ENCODE measurements around the gene CD2BP2. TPM values are rescaled to one million over a fixed set of nuclear protein-coding genes. Genes with fewer than 3 reads are reported as not detected.

The CD2BP2 gene
- total RNA-seq, 4 donors from 2014 or later, result 31.8 to 42.7 (median 36.1) TPM

- H3K27me3 ChIP-seq, result no peaks in the 10 kb centered on the region
- peaks cover 0 to 16% (median 0%) of the 10 kb centered on the region in 3 donors for H3K36me3 ChIP-seq
- WGBS, 2 donors, result 4 to 6% methylated on average over 29 to 31 of the region's 31 CpGs
- no peaks in the 10 kb centered on the region for H3K9me3 ChIP-seq
- TF ChIP-seq, protein P1, sequence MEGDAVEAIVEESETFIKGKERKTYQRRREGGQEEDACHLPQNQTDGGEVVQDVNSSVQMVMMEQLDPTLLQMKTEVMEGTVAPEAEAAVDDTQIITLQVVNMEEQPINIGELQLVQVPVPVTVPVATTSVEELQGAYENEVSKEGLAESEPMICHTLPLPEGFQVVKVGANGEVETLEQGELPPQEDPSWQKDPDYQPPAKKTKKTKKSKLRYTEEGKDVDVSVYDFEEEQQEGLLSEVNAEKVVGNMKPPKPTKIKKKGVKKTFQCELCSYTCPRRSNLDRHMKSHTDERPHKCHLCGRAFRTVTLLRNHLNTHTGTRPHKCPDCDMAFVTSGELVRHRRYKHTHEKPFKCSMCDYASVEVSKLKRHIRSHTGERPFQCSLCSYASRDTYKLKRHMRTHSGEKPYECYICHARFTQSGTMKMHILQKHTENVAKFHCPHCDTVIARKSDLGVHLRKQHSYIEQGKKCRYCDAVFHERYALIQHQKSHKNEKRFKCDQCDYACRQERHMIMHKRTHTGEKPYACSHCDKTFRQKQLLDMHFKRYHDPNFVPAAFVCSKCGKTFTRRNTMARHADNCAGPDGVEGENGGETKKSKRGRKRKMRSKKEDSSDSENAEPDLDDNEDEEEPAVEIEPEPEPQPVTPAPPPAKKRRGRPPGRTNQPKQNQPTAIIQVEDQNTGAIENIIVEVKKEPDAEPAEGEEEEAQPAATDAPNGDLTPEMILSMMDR (IDR thresholded peaks at IDR 0.05), result no peak
- TF ChIP-seq POLR2A (IDR thresholded peaks at IDR 0.05) (no peak), EP300 (IDR thresholded peaks at IDR 0.05) (no peak)
- H3K27ac ChIP-seq, result peak overlapping the region; percentile 23 to 87 (median 82)
- H3K4me1 ChIP-seq, result peaks cover 4 to 32% (median 13%) of the 10 kb centered on the region in 4 donors
- no peak for DNase-seq (ENCODE audit: low spot score in 2 of 2)
- H3K4me3 ChIP-seq, result peak overlapping the region; percentile 45 to 79 (median 73)
Observed at GRCh38 chr16:30394592-30395154, 39.6 kb upstream of the CD2BP2 start.

DNA sequence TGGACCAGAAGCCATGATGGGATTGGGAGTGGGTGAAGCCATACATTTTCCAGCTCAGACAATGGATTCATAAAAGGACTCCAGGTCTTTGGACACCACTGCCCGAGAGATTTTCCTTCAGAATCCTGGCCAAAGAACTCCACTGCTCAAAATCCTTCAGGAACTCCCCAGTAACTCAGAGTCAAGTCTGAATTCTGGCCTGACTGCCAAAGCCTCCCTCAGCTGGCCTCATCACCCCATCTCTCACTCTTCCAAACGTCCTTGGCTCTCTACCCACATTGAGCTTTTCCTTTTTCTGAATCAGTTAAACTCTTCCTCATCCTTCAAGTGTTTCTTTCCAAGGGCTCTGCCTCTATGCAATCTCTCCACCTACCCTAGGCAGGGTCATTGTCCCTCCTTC lies 28.4 kb upstream of the CD2BP2 start:
- WGBS, 2 donors, result 35 to 41% methylated on average over 2 of the region's 2 CpGs
- no peaks in the 10 kb centered on the region for H3K27me3 ChIP-seq
- no peaks in the 10 kb centered on the region for H3K36me3 ChIP-seq
- TF ChIP-seq POLR2A (IDR thresholded peaks at IDR 0.05), result no peak
- TF ChIP-seq, protein P1 (IDR thresholded peaks at IDR 0.05), result no peak
- TF ChIP-seq EP300 (IDR thresholded peaks at IDR 0.05), result no peak
- no peak for DNase-seq (ENCODE audit: low spot score in 2 of 2)
- H3K4me1 ChIP-seq, result peaks cover 0 to 20% (median 4%) of the 10 kb centered on the region in 4 donors
- no peaks in the 10 kb centered on the region for H3K9me3 ChIP-seq
- no peak overlapping the region for H3K4me3 ChIP-seq
- H3K27ac ChIP-seq, result no peak overlapping the region

DNA sequence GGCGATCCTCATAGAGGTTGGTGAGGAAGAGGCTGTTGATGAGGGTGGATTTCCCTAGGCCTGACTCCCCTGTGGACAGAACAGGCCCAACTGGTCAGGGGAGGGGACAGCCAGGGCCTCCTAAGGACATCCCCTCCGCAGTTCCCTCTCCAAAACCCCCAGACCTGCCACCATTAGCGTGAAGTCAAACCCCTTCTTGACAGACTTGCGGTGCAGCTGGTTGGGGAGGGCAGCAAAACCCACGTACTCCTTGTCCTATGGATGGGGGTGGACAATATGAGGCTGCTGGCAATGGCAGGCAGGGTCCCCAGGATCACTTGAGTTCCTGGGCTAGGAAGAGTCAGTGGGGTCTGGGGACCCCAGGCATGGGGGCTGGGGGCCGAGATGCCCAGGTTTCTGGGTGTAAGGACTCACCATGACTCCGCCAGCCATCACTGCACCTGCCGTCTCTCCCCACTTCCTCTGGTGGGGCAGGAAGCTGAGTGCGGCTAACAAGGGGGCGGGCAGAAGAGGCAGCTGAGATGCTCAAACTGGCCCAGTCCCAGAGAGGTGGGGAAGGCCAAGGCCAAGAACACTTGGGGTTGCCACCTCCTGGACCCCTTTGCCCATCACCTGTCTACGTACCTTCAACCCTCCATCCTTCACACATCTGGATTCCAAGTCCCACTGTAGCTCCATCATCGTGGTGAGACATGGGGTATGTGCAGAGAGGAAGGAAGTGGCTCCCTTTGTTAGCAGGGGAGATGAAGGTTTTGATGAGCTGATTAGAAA lies 27.2 kb upstream of the CD2BP2 start, which contains the start of gene SEPTIN1:
TSS of gene SEPTIN1 (minus strand) at position 451 of the 771 bp plus-strand sequence. CDS start at position 432, 19 bp downstream.
- no peak for DNase-seq (ENCODE audit: low spot score in 2 of 2)
- no peak for TF ChIP-seq EP300 (IDR thresholded peaks at IDR 0.05)
- TF ChIP-seq, protein P1 (IDR thresholded peaks at IDR 0.05), result no peak
- TF ChIP-seq POLR2A (IDR thresholded peaks at IDR 0.05), result no peak
- peak within 1 kb of the TSS in 1 of 4 donors; percentile 27 for H3K4me3 ChIP-seq

GRCh38 chr16:30381291-30382041 lies 26.4 kb upstream of the CD2BP2 start:
- WGBS, 2 donors, result 70 to 79% methylated on average over 12 to 13 of the region's 13 CpGs
- no peaks in the 10 kb centered on the region for H3K9me3 ChIP-seq
- H3K27ac ChIP-seq, result peak overlapping the region in 2 of 4 donors; percentile 48 to 69

More for the DNA sequence above, 27.2 kb upstream of the CD2BP2 start, which contains the start of gene SEPTIN1:
- Histone ChIP-seq H3K36me3 (no peaks in the 10 kb centered on the region), H3K4me1 (peaks cover 0 to 21% (median 5%) of the 10 kb centered on the region in 4 donors), H3K9me3 (no peaks in the 10 kb centered on the region), H3K27me3 (no peaks in the 10 kb centered on the region), H3K27ac (peak within 1 kb of the TSS in 2 of 4 donors; percentile 48 to 69)
- 61 to 71% methylated on average over 8 to 11 of the region's 12 CpGs for WGBS, 2 donors

More at GRCh38 chr16:30381291-30382041, 26.4 kb upstream of the CD2BP2 start:
- DNase-seq (ENCODE audit: low spot score in 2 of 2), result no peak
- Histone ChIP-seq H3K4me1 (peaks cover 0 to 29% (median 13%) of the 10 kb centered on the region in 4 donors), H3K36me3 (no peaks in the 10 kb centered on the region), H3K4me3 (peak overlapping the region in 1 of 4 donors; percentile 27), H3K27me3 (no peaks in the 10 kb centered on the region)
- TF ChIP-seq POLR2A (IDR thresholded peaks at IDR 0.05) (no peak), EP300 (IDR thresholded peaks at IDR 0.05) (no peak)
- TF ChIP-seq, protein P1 (IDR thresholded peaks at IDR 0.05), result no peak

Measured in tibial nerve (tissue), 4 donors.